ENCODE measurements around the gene CDKN1C.

CDKN1C gene

DNA sequence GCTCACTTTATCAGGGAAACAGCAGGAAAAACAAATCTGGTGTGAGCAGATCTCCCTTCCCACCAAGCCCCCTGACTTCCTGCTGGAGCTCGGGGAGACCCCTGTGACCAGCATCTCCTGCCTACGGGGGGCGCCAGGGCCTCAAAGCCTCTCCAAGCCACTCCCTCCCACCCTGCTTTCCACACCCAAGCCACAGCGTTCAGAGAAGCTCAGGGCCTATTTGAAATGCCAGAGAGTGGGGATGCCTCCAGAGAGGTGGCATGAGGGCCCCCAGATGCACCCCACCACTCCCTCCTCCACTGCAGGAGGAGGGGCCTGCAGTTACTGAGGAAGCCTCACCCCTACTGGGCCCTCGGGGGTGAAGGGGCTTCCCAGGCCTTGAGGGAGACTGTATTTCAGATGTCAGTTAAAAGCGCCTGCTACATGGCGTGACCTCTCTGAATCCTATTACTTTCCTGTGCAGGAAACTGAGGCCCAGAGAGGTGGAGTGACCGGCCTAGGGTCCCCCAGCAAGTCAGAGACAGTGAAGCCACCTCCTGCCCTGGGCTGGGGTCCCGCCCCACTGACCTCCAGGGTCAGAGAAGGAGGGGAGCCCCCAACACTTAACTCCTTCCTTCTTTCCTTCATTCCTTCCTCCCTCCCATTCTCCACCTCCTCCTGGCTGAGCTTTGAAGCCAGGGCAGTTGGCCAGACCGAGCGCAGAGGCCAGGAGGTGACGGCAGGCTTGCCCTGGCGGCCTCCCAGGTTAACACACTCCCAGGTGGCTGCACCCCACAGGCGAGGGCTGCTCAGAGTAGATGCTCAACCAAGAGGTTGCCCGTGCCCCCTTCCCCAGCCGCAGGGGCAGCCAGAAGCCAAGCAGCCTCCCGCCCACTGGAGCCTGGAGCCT, 6.0 kb upstream of the CDKN1C start:
- Histone ChIP-seq H3K4me3 (ENCODE audit: insufficient read depth, low read length, poor library complexity, severe bottlenecking) (no peak overlapping the region), H3F3A (ENCODE audit: insufficient read depth) (no peaks in the 10 kb centered on the region), H3K36me3 (ENCODE audit: low read length) (no peaks in the 10 kb centered on the region), H3K27me3 (ENCODE audit: low read length) (no peaks in the 10 kb centered on the region), H3K79me2 (ENCODE audit: insufficient read depth, low read length) (no peaks in the 10 kb centered on the region), H3K9me3 (ENCODE audit: insufficient read depth, low read length) (no peaks in the 10 kb centered on the region), H3K9me2 (replicated peaks; ENCODE audit: insufficient read depth, low read length) (no peaks in the 10 kb centered on the region), H4K20me1 (ENCODE audit: low read depth, low read length) (no peaks in the 10 kb centered on the region), H2AFZ (ENCODE audit: low read depth, low read length, severe bottlenecking) (no peak overlapping the region), H3K9ac (ENCODE audit: low read length) (no peak overlapping the region), H3K27ac (ENCODE audit: low read depth, low read length) (no peak overlapping the region), H3K4me2 (ENCODE audit: low read depth, low read length, poor library complexity, severe bottlenecking) (no peak overlapping the region)
- TF ChIP-seq, protein P1, sequence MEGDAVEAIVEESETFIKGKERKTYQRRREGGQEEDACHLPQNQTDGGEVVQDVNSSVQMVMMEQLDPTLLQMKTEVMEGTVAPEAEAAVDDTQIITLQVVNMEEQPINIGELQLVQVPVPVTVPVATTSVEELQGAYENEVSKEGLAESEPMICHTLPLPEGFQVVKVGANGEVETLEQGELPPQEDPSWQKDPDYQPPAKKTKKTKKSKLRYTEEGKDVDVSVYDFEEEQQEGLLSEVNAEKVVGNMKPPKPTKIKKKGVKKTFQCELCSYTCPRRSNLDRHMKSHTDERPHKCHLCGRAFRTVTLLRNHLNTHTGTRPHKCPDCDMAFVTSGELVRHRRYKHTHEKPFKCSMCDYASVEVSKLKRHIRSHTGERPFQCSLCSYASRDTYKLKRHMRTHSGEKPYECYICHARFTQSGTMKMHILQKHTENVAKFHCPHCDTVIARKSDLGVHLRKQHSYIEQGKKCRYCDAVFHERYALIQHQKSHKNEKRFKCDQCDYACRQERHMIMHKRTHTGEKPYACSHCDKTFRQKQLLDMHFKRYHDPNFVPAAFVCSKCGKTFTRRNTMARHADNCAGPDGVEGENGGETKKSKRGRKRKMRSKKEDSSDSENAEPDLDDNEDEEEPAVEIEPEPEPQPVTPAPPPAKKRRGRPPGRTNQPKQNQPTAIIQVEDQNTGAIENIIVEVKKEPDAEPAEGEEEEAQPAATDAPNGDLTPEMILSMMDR (IDR thresholded peaks at IDR 0.05; ENCODE audit: insufficient read depth, low read length, poor library complexity, severe bottlenecking) = no peak
- TF ChIP-seq EZH2phosphoT487 (conservative IDR thresholded peaks at IDR 0.05; ENCODE audit: low read length) = no peak

DNA sequence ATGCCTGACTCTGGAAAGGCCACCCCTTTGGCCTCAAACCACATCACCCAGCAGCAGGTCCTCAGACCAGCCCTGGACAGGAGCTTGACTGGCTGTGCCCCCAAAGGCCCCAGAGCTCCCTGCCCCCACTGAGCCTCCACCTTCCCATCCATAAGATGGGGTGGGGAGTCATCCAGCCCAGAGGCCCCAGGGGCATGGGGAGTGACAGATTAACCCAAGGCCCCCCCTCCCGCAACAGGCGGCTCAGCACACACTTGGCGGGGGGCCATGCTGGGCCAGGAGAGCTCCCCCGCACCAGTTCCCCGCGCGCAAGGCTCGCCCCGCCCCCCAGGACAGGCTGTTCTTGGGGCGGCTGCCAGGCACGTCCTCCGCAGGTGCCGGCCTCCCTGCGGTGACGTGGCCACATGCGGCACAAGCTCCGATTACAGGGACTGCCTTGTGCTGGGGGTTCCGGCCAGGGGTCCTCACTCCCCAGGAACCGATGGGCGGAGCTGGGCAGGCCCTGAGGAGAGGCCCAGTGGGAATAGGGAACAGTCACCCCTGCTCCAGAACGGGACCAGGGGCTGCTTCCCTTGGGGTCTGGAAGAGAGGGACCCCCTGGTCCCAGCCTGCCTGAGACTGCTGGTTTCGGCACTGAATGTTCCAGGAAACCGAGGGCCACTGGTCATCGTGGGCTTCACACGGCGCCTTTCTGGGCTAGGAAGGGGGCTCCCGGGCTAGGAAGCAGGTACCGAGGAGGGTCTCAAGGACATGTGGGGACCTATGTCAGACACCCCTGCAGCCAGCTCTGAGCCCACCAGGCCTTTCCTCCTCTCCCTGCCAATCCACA, 5.1 kb upstream of the CDKN1C start:
- H3F3A ChIP-seq (ENCODE audit: insufficient read depth) = no peaks in the 10 kb centered on the region
- H4K20me1 ChIP-seq (ENCODE audit: low read depth, low read length) = no peaks in the 10 kb centered on the region
- no peaks in the 10 kb centered on the region for H3K79me2 ChIP-seq (ENCODE audit: insufficient read depth, low read length)
- H3K4me2 ChIP-seq (ENCODE audit: low read depth, low read length, poor library complexity, severe bottlenecking) = no peak overlapping the region
- H3K4me3 ChIP-seq (ENCODE audit: insufficient read depth, low read length, poor library complexity, severe bottlenecking) = no peak overlapping the region
- no peaks in the 10 kb centered on the region for H3K36me3 ChIP-seq (ENCODE audit: low read length)
- TF ChIP-seq, protein P1 (IDR thresholded peaks at IDR 0.05; ENCODE audit: insufficient read depth, low read length, poor library complexity, severe bottlenecking) = no peak
- TF ChIP-seq EZH2phosphoT487 (conservative IDR thresholded peaks at IDR 0.05; ENCODE audit: low read length) = no peak
- H2AFZ ChIP-seq (ENCODE audit: low read depth, low read length, severe bottlenecking) = no peak overlapping the region
- no peak overlapping the region for H3K9ac ChIP-seq (ENCODE audit: low read length)
- no peaks in the 10 kb centered on the region for H3K9me3 ChIP-seq (ENCODE audit: insufficient read depth, low read length)
- no peaks in the 10 kb centered on the region for H3K27me3 ChIP-seq (ENCODE audit: low read length)
- no peaks in the 10 kb centered on the region for H3K9me2 ChIP-seq (replicated peaks; ENCODE audit: insufficient read depth, low read length)
- H3K27ac ChIP-seq (ENCODE audit: low read depth, low read length) = no peak overlapping the region

DNA sequence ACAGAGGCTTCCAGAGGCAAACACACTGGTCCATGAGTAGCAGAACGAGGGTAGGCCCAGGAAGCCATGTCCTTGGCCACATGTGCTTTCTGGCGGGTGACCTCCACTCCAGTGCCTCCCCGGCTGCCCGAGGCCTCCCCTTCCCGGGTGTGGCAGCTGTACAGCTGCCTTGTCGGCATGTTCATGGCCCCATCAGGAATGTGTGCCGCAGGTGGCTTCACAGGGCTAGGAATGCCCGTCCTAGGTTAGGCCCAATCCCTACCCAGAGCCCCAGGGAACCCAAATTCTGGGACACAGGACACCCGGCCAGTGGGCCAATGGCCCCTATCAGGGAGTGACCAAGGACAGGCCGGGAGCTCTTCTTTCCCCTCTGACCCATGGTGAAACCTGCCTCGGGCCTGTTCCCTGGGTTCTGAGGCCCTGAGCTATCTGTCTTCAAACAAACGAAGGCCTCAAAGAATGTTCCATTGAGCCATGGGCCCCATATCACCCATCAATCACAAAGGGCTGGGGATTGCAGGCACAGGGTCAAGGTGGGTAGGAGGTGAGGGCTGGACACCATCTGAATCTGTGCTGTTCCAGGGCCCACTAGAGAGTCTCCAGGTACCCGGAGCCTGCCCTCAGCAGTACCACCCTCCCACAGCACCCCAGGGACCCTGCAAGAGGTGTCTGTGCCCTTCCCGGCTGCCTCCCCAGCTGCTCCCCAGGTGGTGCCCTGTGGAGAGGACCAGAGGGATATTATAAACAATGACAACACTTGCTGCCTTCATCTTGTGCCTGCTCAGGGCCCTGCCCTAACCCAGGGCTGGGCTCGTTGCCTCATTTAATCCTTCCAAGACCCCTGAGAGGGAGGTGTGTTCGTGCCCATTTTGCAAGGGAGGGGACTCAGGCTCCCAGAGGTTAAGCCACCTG, 4.0 kb upstream of the CDKN1C start:
- Histone ChIP-seq H3K9me2 (replicated peaks; ENCODE audit: insufficient read depth, low read length) (no peaks in the 10 kb centered on the region), H3K4me3 (ENCODE audit: insufficient read depth, low read length, poor library complexity, severe bottlenecking) (no peak overlapping the region), H3K27me3 (ENCODE audit: low read length) (no peaks in the 10 kb centered on the region), H3K9ac (ENCODE audit: low read length) (no peak overlapping the region), H3K79me2 (ENCODE audit: insufficient read depth, low read length) (no peaks in the 10 kb centered on the region), H4K20me1 (ENCODE audit: low read depth, low read length) (no peaks in the 10 kb centered on the region), H2AFZ (ENCODE audit: low read depth, low read length, severe bottlenecking) (no peak overlapping the region), H3K36me3 (ENCODE audit: low read length) (no peaks in the 10 kb centered on the region), H3K9me3 (ENCODE audit: insufficient read depth, low read length) (no peaks in the 10 kb centered on the region), H3K4me2 (ENCODE audit: low read depth, low read length, poor library complexity, severe bottlenecking) (no peak overlapping the region), H3K27ac (ENCODE audit: low read depth, low read length) (no peak overlapping the region), H3F3A (ENCODE audit: insufficient read depth) (no peaks in the 10 kb centered on the region)
- TF ChIP-seq, protein P1 (IDR thresholded peaks at IDR 0.05; ENCODE audit: insufficient read depth, low read length, poor library complexity, severe bottlenecking) = no peak
- TF ChIP-seq EZH2phosphoT487 (conservative IDR thresholded peaks at IDR 0.05; ENCODE audit: low read length) = no peak
